NCI-H2227 (cell line): ENCODE data around the gene MLC1.

Experiments used
- DNase-seq: peaks from one replicate; lab custom pipeline; 2025; ENCODE audit not compliant: unreplicated experiment; lab: John Stamatoyannopoulos, UW

The MLC1 gene

GRCh38 chr22:50085211-50085972 is at the start of gene MLC1:
MLC1 (minus strand) TSS chr22:50085426; CDS start chr22:50084902, 524 bp downstream.
- DNase-seq, result no peak

- no peak for DNase-seq
Measured at GRCh38 chr22:50134481-50134880, 49.3 kb upstream of the MLC1 start.

- DNase-seq, result no peak
Measured at GRCh38 chr22:50131894-50132293, 46.7 kb upstream of the MLC1 start.

GRCh38 chr22:50129121-50129736 is 44.0 kb upstream of the MLC1 start:
- no peak for DNase-seq

GRCh38 chr22:50125029-50125428 is 39.8 kb upstream of the MLC1 start:
- DNase-seq, result no peak

- DNase-seq, result no peak
Measured at GRCh38 chr22:50123119-50123518, 37.9 kb upstream of the MLC1 start.

GRCh38 chr22:50121202-50121740 is 36.0 kb upstream of the MLC1 start:
- DNase-seq, result no peak

- no peak for DNase-seq
Measured at GRCh38 chr22:50119768-50120251, 34.6 kb upstream of the MLC1 start.

GRCh38 chr22:50119169-50119767 is 34.0 kb upstream of the MLC1 start:
- no peak for DNase-seq

- DNase-seq, result no peak
Measured at GRCh38 chr22:50118557-50119168, 33.4 kb upstream of the MLC1 start.

- no peak for DNase-seq
Measured at GRCh38 chr22:50118129-50118528, 32.9 kb upstream of the MLC1 start.

- DNase-seq, result no peak
Measured at GRCh38 chr22:50117168-50117762, 32.0 kb upstream of the MLC1 start.

- DNase-seq, result no peak
Measured at GRCh38 chr22:50115693-50116092, 30.5 kb upstream of the MLC1 start.

GRCh38 chr22:50114221-50115021 is 29.2 kb upstream of the MLC1 start:
- no peak for DNase-seq

- DNase-seq, result no peak
Measured at GRCh38 chr22:50112151-50113118, 27.2 kb upstream of the MLC1 start.

GRCh38 chr22:50111056-50111455 is 25.8 kb upstream of the MLC1 start:
- DNase-seq, result no peak

GRCh38 chr22:50107529-50107928 is 22.3 kb upstream of the MLC1 start:
- no peak for DNase-seq

- DNase-seq, result no peak
Measured at GRCh38 chr22:50105208-50106100, 20.2 kb upstream of the MLC1 start.
